SH-SY5Y (cell line): ENCODE data around the gene TRIM47.

Source experiments
- GATA2 ChIP-seq: IDR thresholded peaks from 2 replicates; pipeline ENCODE4 v1.6.1; 2011; ENCODE audit warnings: mild to moderate bottlenecking, low read depth, low read length
- GATA3 ChIP-seq: IDR thresholded peaks from 2 replicates; pipeline ENCODE4 v1.6.1; 2011; ENCODE audit warnings: low read depth, mild to moderate bottlenecking, low read length, moderate library complexity

DNA sequence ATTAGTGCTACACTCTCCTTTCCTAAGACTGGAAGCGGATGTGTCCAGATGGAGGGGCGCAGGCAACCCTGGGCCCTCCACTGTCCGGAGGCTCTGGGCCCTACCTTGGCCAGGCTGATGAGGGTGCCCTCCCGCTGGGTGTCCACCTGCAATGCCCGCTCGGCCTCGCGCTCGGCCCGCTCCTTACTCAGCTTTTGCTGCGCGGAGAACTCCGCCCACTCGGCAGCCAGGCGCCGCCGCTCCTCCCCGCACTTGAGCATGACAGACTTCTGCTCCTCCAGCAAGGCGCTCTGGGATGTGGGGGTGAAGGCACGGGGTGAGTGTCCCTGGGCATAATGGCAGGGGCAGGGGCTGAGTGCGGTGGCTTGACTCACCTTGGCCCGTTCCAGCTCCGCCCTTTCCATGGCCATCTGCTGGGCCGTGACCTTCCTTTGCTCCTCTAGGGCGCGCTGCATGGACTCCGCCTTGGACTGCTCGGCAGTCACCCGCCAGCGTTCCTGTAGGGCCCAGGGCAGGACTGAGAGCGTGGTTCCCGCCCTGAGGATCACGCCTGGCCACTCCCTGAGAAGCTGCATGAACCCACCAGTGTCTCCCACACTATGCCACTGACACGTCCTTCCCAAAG, 36.4 kb upstream of the TRIM47 start:
- TF ChIP-seq GATA2 (no peak), GATA3 (no peak)
